Nephron (organoid): Measurements from ENCODE around the gene C2orf69.
"Not testable (repeated sequence)": the region's sequence is repeated elsewhere in the genome, so short reads cannot be mapped to it uniquely, and the experiment has no call there.

Experiments used
- H3K27ac Mint-ChIP-seq, 3 experiments: 2 replicates each; pipeline ENCODE4 v1.8.0; 2020; ENCODE audit warnings: mixed read lengths in 3 of 3, mild to moderate bottlenecking in 2 of 3, moderate library complexity in 1 of 3
- H3K27me3 Mint-ChIP-seq: 2 replicates; pipeline ENCODE4 v1.8.0; 2021; ENCODE audit warnings: low read depth, mild to moderate bottlenecking, moderate library complexity, mixed read lengths
- H3K36me3 Mint-ChIP-seq: 2 replicates; pipeline ENCODE4 v1.8.0; 2020; ENCODE audit warnings: low read depth, mixed read lengths
- H3K4me1 Mint-ChIP-seq: 2 replicates; pipeline ENCODE4 v1.8.0; 2020; ENCODE audit warnings: mixed read lengths
- H3K4me3 Mint-ChIP-seq, 3 experiments: 2 replicates each; pipeline ENCODE4 v1.8.0; 2020; ENCODE audit warnings: mild to moderate bottlenecking in 3 of 3, mixed read lengths in 3 of 3, moderate library complexity in 2 of 3
- H3K9me3 Mint-ChIP-seq: 2 replicates; pipeline ENCODE4 v1.8.0; 2020; ENCODE audit warnings: mixed read lengths
- CTCF ChIP-seq, 3 experiments: fragments of 200-600 bp; sonication (generic); IDR thresholded peaks; one replicate each; pipeline ENCODE4 v1.5.0; 2021; ENCODE audit warnings: antibody characterized with exemption in 3 of 3; ENCODE audit not compliant: unreplicated experiment in 3 of 3

C2orf69 gene

GRCh38 chr2:199910338-199911051, 598 bp upstream of the C2orf69 start:
- Mint-ChIP-seq H3K27ac (peak overlapping the region; percentile 55 to 98 (median 84)), H3K9me3 (no peaks in the 10 kb centered on the region), H3K4me1 (peaks cover 30% of the 10 kb centered on the region), H3K36me3 (peaks cover 11% of the 10 kb centered on the region), H3K4me3 (peak overlapping the region; percentile 97 to 99 (median 98)), H3K27me3 (no peaks in the 10 kb centered on the region)
- no peak for TF ChIP-seq CTCF (IDR thresholded peaks at IDR 0.05; ENCODE audit: unreplicated experiment in 3 of 3)

- TF ChIP-seq CTCF (IDR thresholded peaks at IDR 0.05; ENCODE audit: unreplicated experiment in 3 of 3) = no peak
- peaks cover 24% of the 10 kb centered on the region for H3K36me3 Mint-ChIP-seq
- no peaks in the 10 kb centered on the region for H3K27me3 Mint-ChIP-seq
- peak overlapping the region; percentile 84 to 98 (median 97) for H3K27ac Mint-ChIP-seq
- H3K9me3 Mint-ChIP-seq = peaks cover 10% of the 10 kb centered on the region
- H3K4me1 Mint-ChIP-seq = peaks cover 30% of the 10 kb centered on the region
- peak overlapping the region; percentile 97 to 99 (median 98) for H3K4me3 Mint-ChIP-seq
These were observed 726 bp downstream of the C2orf69 start for GRCh38 chr2:199911877-199912161.

GRCh38 chr2:199912553-199913114, 1.5 kb downstream of the C2orf69 start:
- H3K27me3 Mint-ChIP-seq, H3K27ac Mint-ChIP-seq: not testable (repeated sequence)
- Mint-ChIP-seq H3K4me3 (peak overlapping the region; percentile 97 to 99 (median 98)), H3K36me3 (peaks cover 32% of the 10 kb centered on the region), H3K9me3 (peaks cover 14% of the 10 kb centered on the region), H3K4me1 (peaks cover 30% of the 10 kb centered on the region)

GRCh38 chr2:199914372-199914958, 3.4 kb downstream of the C2orf69 start:
- Mint-ChIP-seq H3K27ac (no peak overlapping the region), H3K9me3 (peaks cover 18% of the 10 kb centered on the region), H3K4me3 (peak overlapping the region; percentile 35 to 68 (median 52)), H3K27me3 (no peaks in the 10 kb centered on the region), H3K36me3 (peaks cover 49% of the 10 kb centered on the region), H3K4me1 (peaks cover 30% of the 10 kb centered on the region)
- no peak for TF ChIP-seq CTCF (IDR thresholded peaks at IDR 0.05; ENCODE audit: unreplicated experiment in 3 of 3)

GRCh38 chr2:199916980-199917379, 5.9 kb downstream of the C2orf69 start:
- no peak for TF ChIP-seq CTCF (IDR thresholded peaks at IDR 0.05; ENCODE audit: unreplicated experiment in 3 of 3)
- Mint-ChIP-seq H3K4me1 (peaks cover 17% of the 10 kb centered on the region), H3K9me3 (peaks cover 18% of the 10 kb centered on the region), H3K4me3 (no peak overlapping the region), H3K36me3 (peaks cover 61% of the 10 kb centered on the region), H3K27ac (no peak overlapping the region), H3K27me3 (no peaks in the 10 kb centered on the region)

GRCh38 chr2:199922856-199923255, 11.8 kb downstream of the C2orf69 start:
- peak overlapping the region in 1 of 3 experiments; percentile 75 for H3K27ac Mint-ChIP-seq
- peaks cover 6% of the 10 kb centered on the region for H3K4me1 Mint-ChIP-seq
- peaks cover 46% of the 10 kb centered on the region for H3K36me3 Mint-ChIP-seq
- TF ChIP-seq CTCF (IDR thresholded peaks at IDR 0.05; ENCODE audit: unreplicated experiment in 3 of 3) = no peak
- peaks cover 3% of the 10 kb centered on the region for H3K9me3 Mint-ChIP-seq
- H3K27me3 Mint-ChIP-seq = no peaks in the 10 kb centered on the region
- no peak overlapping the region for H3K4me3 Mint-ChIP-seq
